ENCODE data around the gene SERAC1. TPM values are rescaled to one million over a fixed set of nuclear protein-coding genes. Genes with fewer than 3 reads are reported as not detected.

The SERAC1 gene
- polyA plus RNA-seq, 3 donors, result 4.3 to 5.1 (median 4.4) TPM

- no peaks in the 10 kb centered on the region for H3K9me3 Mint-ChIP-seq
- H3K4me1 Mint-ChIP-seq, result peaks cover 20% of the 10 kb centered on the region
- TF ChIP-seq, protein P1, sequence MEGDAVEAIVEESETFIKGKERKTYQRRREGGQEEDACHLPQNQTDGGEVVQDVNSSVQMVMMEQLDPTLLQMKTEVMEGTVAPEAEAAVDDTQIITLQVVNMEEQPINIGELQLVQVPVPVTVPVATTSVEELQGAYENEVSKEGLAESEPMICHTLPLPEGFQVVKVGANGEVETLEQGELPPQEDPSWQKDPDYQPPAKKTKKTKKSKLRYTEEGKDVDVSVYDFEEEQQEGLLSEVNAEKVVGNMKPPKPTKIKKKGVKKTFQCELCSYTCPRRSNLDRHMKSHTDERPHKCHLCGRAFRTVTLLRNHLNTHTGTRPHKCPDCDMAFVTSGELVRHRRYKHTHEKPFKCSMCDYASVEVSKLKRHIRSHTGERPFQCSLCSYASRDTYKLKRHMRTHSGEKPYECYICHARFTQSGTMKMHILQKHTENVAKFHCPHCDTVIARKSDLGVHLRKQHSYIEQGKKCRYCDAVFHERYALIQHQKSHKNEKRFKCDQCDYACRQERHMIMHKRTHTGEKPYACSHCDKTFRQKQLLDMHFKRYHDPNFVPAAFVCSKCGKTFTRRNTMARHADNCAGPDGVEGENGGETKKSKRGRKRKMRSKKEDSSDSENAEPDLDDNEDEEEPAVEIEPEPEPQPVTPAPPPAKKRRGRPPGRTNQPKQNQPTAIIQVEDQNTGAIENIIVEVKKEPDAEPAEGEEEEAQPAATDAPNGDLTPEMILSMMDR (IDR thresholded peaks at IDR 0.05), result peak; percentile 90
- no peak overlapping the region for H3K4me3 ChIP-seq (replicated peaks in 1 of 3; ENCODE audit: low read depth in 2 of 3, low read length in 3 of 3)
- no peaks in the 10 kb centered on the region for H4K20me1 ChIP-seq (ENCODE audit: insufficient read depth, low read length)
- DNase-seq, result peak; percentile 59 to 73 (median 72)
- intact Hi-C loops (cut with micrococcal nuclease), result loop anchor here in 1 of 2 donors (5.0 kb wide), 3 partner anchors 40 to 90 kb away; partner anchors contain the start of gene SYNJ2
- no peak overlapping the region for H3K9ac ChIP-seq (ENCODE audit: insufficient read depth, low read length, poor library complexity, severe bottlenecking)
- no peaks in the 10 kb centered on the region for H3K27me3 ChIP-seq (ENCODE audit: control insufficient read depth in 2 of 2, insufficient read depth in 2 of 2, low read length in 2 of 2)
- H3K27me3 Mint-ChIP-seq (ENCODE audit: low read depth in 3 of 3), result peaks cover 0 to 3% (median 0%) of the 10 kb centered on the region in 3 donors
- H3K36me3 ChIP-seq (replicated peaks in 1 of 2; ENCODE audit: control insufficient read depth in 1 of 2, insufficient read depth in 2 of 2, low read length in 2 of 2), result no peaks in the 10 kb centered on the region
- H3K4me3 Mint-ChIP-seq, result peak overlapping the region in 1 of 2 donors; percentile 48
- H3K27ac ChIP-seq (ENCODE audit: low read depth in 1 of 2, low read length in 2 of 2), result no peak overlapping the region
- H3K4me2 ChIP-seq (replicated peaks; ENCODE audit: extremely low read depth, low read length, poor library complexity, severe bottlenecking), result no peak overlapping the region
- peak overlapping the region in 4 of 7 donors; percentile 61 to 81 (median 70) for H3K27ac Mint-ChIP-seq
- peaks cover 0 to 6% of the 10 kb centered on the region in 2 donors for H3K36me3 Mint-ChIP-seq
- peaks cover 18 to 19% of the 10 kb centered on the region in 2 donors for H3K4me1 ChIP-seq (ENCODE audit: control insufficient read depth in 1 of 2, insufficient read depth in 2 of 2, low read length in 2 of 2)
- peak overlapping the region; percentile 73 for H2AFZ ChIP-seq (ENCODE audit: insufficient read depth, low read depth, low read length, poor library complexity, severe bottlenecking)
- H3K79me2 ChIP-seq (ENCODE audit: insufficient read depth, low read length), result no peaks in the 10 kb centered on the region
- 13% methylated on average over 14 of the region's 16 CpGs for WGBS (ENCODE audit: insufficient coverage)
- no peaks in the 10 kb centered on the region for H3K9me3 ChIP-seq (replicated peaks in 1 of 2; ENCODE audit: control insufficient read depth in 1 of 2, insufficient read depth in 1 of 2, low read length in 2 of 2)
Measured at GRCh38 chr6:158072083-158072721, 95.9 kb downstream of the SERAC1 start.

GRCh38 chr6:158071121-158072082 is 96.7 kb downstream of the SERAC1 start:
- H3K36me3 ChIP-seq (replicated peaks in 1 of 2; ENCODE audit: control insufficient read depth in 1 of 2, insufficient read depth in 2 of 2, low read length in 2 of 2), result no peaks in the 10 kb centered on the region

More at GRCh38 chr6:158071121-158072082, 96.7 kb downstream of the SERAC1 start:
- H3K4me3 Mint-ChIP-seq, result no peak overlapping the region
- no peaks in the 10 kb centered on the region for H3K9me3 ChIP-seq (replicated peaks in 1 of 2; ENCODE audit: control insufficient read depth in 1 of 2, insufficient read depth in 1 of 2, low read length in 2 of 2)
- TF ChIP-seq, protein P1 (IDR thresholded peaks at IDR 0.05), result no peak
- no peaks in the 10 kb centered on the region for H3K27me3 ChIP-seq (ENCODE audit: control insufficient read depth in 2 of 2, insufficient read depth in 2 of 2, low read length in 2 of 2)
- peaks cover 18 to 19% of the 10 kb centered on the region in 2 donors for H3K4me1 ChIP-seq (ENCODE audit: control insufficient read depth in 1 of 2, insufficient read depth in 2 of 2, low read length in 2 of 2)
- peaks cover 20% of the 10 kb centered on the region for H3K4me1 Mint-ChIP-seq
- H3K27ac ChIP-seq (ENCODE audit: low read depth in 1 of 2, low read length in 2 of 2), result no peak overlapping the region
- intact Hi-C loops (cut with micrococcal nuclease), result loop anchor here in 1 of 2 donors (5.0 kb wide), 3 partner anchors 39 to 89 kb away; partner anchors contain the start of gene SYNJ2
- H3K36me3 Mint-ChIP-seq, result peaks cover 0 to 10% of the 10 kb centered on the region in 2 donors
- WGBS (ENCODE audit: insufficient coverage), result 89% methylated on average over 29 of the region's 34 CpGs
- H3K9me3 Mint-ChIP-seq, result no peaks in the 10 kb centered on the region
- no peak overlapping the region for H3K4me2 ChIP-seq (replicated peaks; ENCODE audit: extremely low read depth, low read length, poor library complexity, severe bottlenecking)
- no peak overlapping the region for H2AFZ ChIP-seq (ENCODE audit: insufficient read depth, low read depth, low read length, poor library complexity, severe bottlenecking)
- no peaks in the 10 kb centered on the region for H3K79me2 ChIP-seq (ENCODE audit: insufficient read depth, low read length)
- no peaks in the 10 kb centered on the region for H4K20me1 ChIP-seq (ENCODE audit: insufficient read depth, low read length)
- H3K27ac Mint-ChIP-seq, result peak overlapping the region in 5 of 7 donors; percentile 14 to 81 (median 61)
- peaks cover 0 to 3% (median 0%) of the 10 kb centered on the region in 3 donors for H3K27me3 Mint-ChIP-seq (ENCODE audit: low read depth in 3 of 3)
- DNase-seq, result no peak
- H3K4me3 ChIP-seq (replicated peaks in 1 of 3; ENCODE audit: low read depth in 2 of 3, low read length in 3 of 3), result no peak overlapping the region
- no peak overlapping the region for H3K9ac ChIP-seq (ENCODE audit: insufficient read depth, low read length, poor library complexity, severe bottlenecking)

Measured in CD14-positive monocyte (primary cell).